ENCODE results near the gene PKNOX2. TPM values are rescaled to one million over a fixed set of nuclear protein-coding genes. Genes with fewer than 3 reads are reported as not detected.

The PKNOX2 gene
- total and polyA plus RNA-seq, 2 of the 8 experiments (the other 6 are each of a cell fraction or from before 2014, with no cell fraction given) = 2.0 TPM

- H4K5ac ChIP-seq (ENCODE audit: insufficient read length, low read depth, low read length) = no peak overlapping the region
- FAIRE-seq = no peak
- H3K14ac ChIP-seq (ENCODE audit: insufficient read length) = no peak overlapping the region
- H3K27ac ChIP-seq (ENCODE audit: low read depth, low read length) = no peak overlapping the region
- no peak for DNase-seq (ENCODE audit: low read depth in 1 of 2, low spot score in 2 of 2)
- H3K18ac ChIP-seq (ENCODE audit: extremely low read depth, low read length) = no peak overlapping the region; the same call in 1 of the 2 replicates
- H2BK15ac ChIP-seq (ENCODE audit: low read length) = no peak overlapping the region
- 18% methylated on average over 12 of the region's 12 CpGs; no CpG with 5 or more reads in 1 of the 2 experiments for WGBS, 2 experiments (ENCODE audit: extremely low coverage in 1 of 2, insufficient coverage in 1 of 2, insufficient read length in 1 of 2, insufficient replicate concordance in 2 of 2, low coverage in 1 of 2, low lambda C conversion rate in 2 of 2, missing lambda C conversion rate in 1 of 2)
- H3K9ac ChIP-seq (replicated peaks in 1 of 4; ENCODE audit: extremely low read depth in 1 of 4, low read depth in 3 of 4, low read length in 3 of 4) = no peak overlapping the region
- H3K23me2 ChIP-seq (ENCODE audit: low read depth, low read length) = no peaks in the 10 kb centered on the region
- H3K79me2 ChIP-seq (ENCODE audit: control insufficient read depth in 1 of 2, insufficient read depth in 2 of 2, low read length in 2 of 2) = no peaks in the 10 kb centered on the region
- no peak overlapping the region for H4K91ac ChIP-seq (replicated peaks; ENCODE audit: insufficient read length, low read length)
- peaks cover 5 to 46% (median 35%) of the 10 kb centered on the region in 4 experiments for H3K27me3 ChIP-seq (replicated peaks in 1 of 4; ENCODE audit: control insufficient read depth in 3 of 4, extremely low read depth in 1 of 4, insufficient read depth in 3 of 4, low read length in 3 of 4)
- no peak overlapping the region for H2AFZ ChIP-seq (ENCODE audit: low read length)
- no peak overlapping the region for H2BK5ac ChIP-seq (ENCODE audit: low read depth, low read length)
- H3K9me3 ChIP-seq (ENCODE audit: insufficient read depth in 2 of 2, low read depth in 1 of 2, low read length in 1 of 2) = no peaks in the 10 kb centered on the region
- no peak for TF ChIP-seq TAF1 (IDR thresholded peaks at IDR 0.05; ENCODE audit: low read depth, low read length)
- TF ChIP-seq SIRT6 (IDR thresholded peaks at IDR 0.05; ENCODE audit: low read length) = no peak
- TF ChIP-seq MAX (IDR thresholded peaks at IDR 0.05) = 0 out of 2 replicates have a peak, but pooled peaks have one; percentile 15
- no peak for TF ChIP-seq RBBP5 (IDR thresholded peaks at IDR 0.05; ENCODE audit: borderline replicate concordance, low read depth, low read length)
- H4K20me1 ChIP-seq (replicated peaks in 1 of 2; ENCODE audit: control insufficient read depth in 1 of 2, insufficient read depth in 2 of 2, low read length in 2 of 2) = no peaks in the 10 kb centered on the region
- no peak overlapping the region for H2BK120ac ChIP-seq (replicated peaks; ENCODE audit: low read depth, low read length)
- no peak overlapping the region for H2BK20ac ChIP-seq (ENCODE audit: low read length)
- H3K4me1 ChIP-seq (replicated peaks in 1 of 4; ENCODE audit: control insufficient read depth in 3 of 4, insufficient read depth in 4 of 4, low read length in 3 of 4) = peaks cover 10 to 28% (median 20%) of the 10 kb centered on the region in 4 experiments
- H3K4me2 ChIP-seq (ENCODE audit: insufficient read depth in 1 of 2, low read depth in 2 of 2, low read length in 2 of 2) = peak overlapping the region; percentile 15 to 54
- H3K56ac ChIP-seq (replicated peaks; ENCODE audit: insufficient read length, low read depth, low read length) = no peak overlapping the region
- no peaks in the 10 kb centered on the region for H3K79me1 ChIP-seq (ENCODE audit: low read depth, low read length)
- H3K23ac ChIP-seq (ENCODE audit: insufficient read length) = no peak overlapping the region
- no peak overlapping the region for H2BK12ac ChIP-seq (ENCODE audit: low read depth, low read length)
- H4K8ac ChIP-seq (ENCODE audit: extremely low read depth, insufficient read depth, low read length) = no peak overlapping the region
- ChIA-PET POLR2A (ENCODE audit: partially characterized antibody) (interaction anchor here (0.9 to 1.0 kb wide), 3 partner anchors 27 to 47 kb away, joined by 3 read pairs; no protein-coding TSS in a partner anchor), CTCF (ENCODE audit: partially characterized antibody) (interaction anchor here (0.6 to 9.0 kb wide), 55 partner anchors 8 to 298 kb away, joined by 3 to 148 read pairs (median 6); partner anchors contain the start of genes PKNOX2, SLC37A2 and TMEM218)
- no peak overlapping the region for H3K4ac ChIP-seq (replicated peaks; ENCODE audit: insufficient read length, low read depth, low read length)
- peak overlapping the region in 1 of 4 experiments; percentile 47; a peak in 2 of 8 replicates for H3K4me3 ChIP-seq (ENCODE audit: extremely low read depth in 1 of 4, insufficient read depth in 2 of 4, low read depth in 3 of 4, low read length in 4 of 4)
- H2AK5ac ChIP-seq (ENCODE audit: low read depth, low read length) = no peak overlapping the region
- H3K36me3 ChIP-seq (ENCODE audit: control insufficient read depth in 2 of 4, insufficient read depth in 4 of 4, low read length in 3 of 4) = no peaks in the 10 kb centered on the region
Observed at GRCh38 chr11:125141178-125141577, 23.4 kb upstream of the PKNOX2 start.

Measured in H1 (cell line).